GM19035 (cell line): ENCODE data around the gene KRTAP5-8.
"Not testable (repeated sequence)": the region's sequence is repeated elsewhere in the genome, so short reads cannot be mapped to it uniquely, and the experiment has no call there.

Experiments used
- ATAC-seq: cut with Tn5 transposase; IDR thresholded peaks from one replicate; pipeline ENCODE4 v1.9.1; 2021; ENCODE audit not compliant: unreplicated experiment

The KRTAP5-8 gene, protein sequence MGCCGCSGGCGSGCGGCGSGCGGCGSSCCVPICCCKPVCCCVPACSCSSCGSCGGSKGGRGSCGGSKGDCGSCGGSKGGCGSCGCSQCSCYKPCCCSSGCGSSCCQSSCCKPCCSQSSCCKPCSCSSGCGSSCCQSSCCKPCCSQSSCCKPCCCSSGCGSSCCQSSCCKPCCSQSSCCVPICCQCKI

DNA sequence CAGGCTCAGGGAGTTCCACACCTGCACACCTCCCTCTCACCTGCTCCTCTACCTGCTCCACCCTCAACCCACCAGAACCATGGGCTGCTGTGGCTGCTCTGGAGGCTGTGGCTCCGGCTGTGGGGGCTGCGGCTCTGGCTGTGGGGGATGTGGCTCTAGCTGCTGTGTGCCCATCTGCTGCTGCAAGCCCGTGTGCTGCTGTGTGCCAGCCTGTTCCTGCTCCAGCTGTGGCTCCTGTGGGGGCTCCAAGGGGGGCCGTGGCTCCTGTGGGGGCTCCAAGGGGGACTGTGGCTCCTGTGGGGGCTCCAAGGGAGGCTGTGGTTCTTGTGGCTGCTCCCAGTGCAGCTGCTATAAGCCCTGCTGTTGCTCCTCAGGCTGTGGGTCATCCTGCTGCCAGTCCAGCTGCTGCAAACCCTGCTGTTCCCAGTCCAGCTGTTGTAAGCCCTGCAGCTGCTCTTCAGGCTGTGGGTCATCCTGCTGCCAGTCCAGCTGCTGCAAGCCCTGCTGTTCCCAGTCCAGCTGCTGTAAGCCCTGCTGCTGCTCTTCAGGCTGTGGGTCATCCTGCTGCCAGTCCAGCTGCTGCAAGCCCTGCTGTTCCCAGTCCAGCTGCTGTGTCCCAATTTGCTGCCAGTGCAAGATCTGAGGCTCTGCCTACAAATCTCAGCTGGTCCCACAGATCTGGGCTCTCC lies at the start of gene KRTAP5-8:
Gene KRTAP5-8 (plus strand): TSS at position 49 of the 689 bp plus-strand sequence. CDS start 31 bp downstream, at position 80.
- ATAC-seq: not testable (repeated sequence)

- no peak for ATAC-seq
Observed at GRCh38 chr11:71488681-71489270, 49.0 kb upstream of the KRTAP5-8 start.

DNA sequence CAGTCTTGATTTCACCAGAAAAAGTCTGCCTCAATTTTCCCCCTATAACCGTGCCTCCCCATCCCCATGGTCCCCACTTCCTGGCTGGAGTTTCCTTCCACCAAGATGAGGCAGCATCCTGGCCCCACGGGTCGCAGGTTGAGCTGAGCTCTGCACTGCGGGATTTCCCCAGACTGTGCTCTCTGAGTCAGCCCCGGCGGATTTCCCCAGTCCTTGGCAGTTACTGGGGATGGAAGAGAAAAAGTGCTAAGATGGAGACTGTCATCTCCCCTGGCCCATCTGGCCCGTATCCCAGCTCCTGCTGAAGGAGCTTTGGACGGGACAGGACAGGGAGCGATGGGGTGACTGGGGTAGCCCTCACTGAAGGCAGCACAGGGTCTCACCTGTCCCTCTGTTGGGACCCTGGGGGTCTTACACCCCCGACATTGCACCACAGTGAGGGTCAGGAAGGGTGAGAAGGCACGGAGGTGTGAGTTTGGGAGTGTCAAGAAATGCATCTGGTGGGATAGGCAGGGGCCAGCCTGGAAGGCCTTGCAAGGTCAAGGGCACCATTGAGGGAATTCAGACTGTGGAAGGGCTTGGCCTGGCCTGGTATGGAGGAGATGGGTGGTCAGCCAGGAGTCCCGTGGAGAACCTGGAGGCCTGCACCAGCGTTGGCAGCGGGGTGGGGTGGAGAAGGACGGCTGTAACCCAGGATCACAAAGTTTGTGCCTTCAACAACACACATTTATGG lies 48.3 kb upstream of the KRTAP5-8 start:
- ATAC-seq: no peak

DNA sequence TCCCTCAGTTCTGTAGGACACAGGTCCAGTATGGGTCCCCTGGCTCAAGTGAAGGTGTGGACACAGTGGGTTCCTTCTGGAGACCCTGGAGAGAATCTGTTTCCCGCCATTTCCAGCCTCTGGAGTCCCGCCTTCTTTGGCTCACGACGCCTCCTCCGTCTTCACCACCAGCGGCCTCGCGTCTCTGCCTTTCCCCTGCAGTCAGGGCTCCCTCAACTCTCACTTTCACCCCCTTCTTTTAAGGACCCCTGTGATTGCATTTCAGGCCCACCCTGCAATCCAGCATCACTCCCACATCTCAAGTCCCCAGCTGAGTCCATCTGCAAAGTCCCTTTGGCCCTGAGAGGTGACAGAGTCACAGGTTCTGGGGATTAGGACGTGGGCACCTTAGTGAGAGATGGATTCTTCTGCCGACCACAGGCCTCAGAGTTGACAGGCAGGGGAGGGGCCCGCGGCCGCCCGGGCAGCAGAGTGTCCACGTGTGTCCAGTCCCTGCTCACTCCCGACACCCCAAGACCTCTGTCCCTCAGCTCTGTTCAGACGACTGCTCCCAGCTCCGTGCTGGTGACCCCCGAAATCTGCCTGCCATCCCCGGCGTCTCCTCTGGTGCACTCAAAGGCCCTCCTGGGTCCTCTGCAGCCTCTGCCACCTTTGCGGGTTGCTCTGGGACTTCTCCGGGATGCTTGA lies 47.6 kb upstream of the KRTAP5-8 start:
- no peak for ATAC-seq

DNA sequence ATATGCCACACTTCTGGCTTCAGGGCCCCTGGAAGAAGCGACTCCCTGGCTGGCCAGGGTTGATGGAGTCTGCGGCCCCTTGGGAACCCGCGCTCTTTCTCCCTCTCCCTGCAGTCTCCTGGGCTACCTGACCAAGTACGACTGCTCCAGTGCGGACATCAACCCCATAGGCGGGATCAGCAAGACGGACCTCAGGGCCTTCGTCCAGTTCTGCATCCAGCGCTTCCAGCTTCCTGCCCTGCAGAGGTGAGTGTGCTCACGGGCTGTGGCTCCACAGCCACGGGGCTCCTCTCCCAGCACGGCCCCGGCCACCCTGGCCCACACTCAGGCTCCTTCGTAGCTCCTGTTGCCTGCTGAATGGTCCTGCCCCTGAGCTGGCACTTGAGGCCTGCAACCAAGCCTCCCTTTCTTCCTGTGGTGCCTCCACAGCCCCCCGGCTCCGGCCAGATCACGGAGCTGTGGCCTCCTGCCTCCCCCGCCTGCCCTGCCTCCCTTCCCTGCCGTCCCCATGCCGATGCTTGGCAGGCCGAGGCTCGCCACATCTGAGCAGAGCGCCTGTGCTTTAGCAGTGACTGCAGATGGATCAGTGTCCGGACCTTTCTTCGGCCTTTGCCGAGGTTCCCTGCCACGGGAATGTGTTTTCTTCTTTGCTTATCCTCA lies 47.0 kb upstream of the KRTAP5-8 start:
- no peak for ATAC-seq

DNA sequence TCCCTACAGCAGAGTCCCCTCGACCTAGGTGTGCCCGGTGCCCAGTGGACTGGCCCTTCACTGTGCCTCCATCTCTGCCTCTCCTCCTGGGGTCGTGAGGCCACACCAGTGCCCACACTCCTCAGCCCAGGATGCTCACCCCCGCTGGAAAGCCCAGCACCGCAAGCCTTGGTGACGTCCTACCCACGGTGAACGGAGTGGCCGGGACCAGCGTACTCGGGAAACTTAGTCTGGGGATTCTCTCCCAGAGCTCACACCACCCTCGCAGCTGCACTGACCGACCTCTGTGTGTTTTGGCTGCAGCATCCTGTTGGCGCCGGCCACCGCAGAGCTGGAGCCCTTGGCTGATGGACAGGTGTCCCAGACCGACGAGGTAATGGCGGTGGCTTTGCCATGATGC lies 46.3 kb upstream of the KRTAP5-8 start:
- ATAC-seq: no peak

- ATAC-seq: no peak
Observed at GRCh38 chr11:71491940-71492339, 45.9 kb upstream of the KRTAP5-8 start.

DNA sequence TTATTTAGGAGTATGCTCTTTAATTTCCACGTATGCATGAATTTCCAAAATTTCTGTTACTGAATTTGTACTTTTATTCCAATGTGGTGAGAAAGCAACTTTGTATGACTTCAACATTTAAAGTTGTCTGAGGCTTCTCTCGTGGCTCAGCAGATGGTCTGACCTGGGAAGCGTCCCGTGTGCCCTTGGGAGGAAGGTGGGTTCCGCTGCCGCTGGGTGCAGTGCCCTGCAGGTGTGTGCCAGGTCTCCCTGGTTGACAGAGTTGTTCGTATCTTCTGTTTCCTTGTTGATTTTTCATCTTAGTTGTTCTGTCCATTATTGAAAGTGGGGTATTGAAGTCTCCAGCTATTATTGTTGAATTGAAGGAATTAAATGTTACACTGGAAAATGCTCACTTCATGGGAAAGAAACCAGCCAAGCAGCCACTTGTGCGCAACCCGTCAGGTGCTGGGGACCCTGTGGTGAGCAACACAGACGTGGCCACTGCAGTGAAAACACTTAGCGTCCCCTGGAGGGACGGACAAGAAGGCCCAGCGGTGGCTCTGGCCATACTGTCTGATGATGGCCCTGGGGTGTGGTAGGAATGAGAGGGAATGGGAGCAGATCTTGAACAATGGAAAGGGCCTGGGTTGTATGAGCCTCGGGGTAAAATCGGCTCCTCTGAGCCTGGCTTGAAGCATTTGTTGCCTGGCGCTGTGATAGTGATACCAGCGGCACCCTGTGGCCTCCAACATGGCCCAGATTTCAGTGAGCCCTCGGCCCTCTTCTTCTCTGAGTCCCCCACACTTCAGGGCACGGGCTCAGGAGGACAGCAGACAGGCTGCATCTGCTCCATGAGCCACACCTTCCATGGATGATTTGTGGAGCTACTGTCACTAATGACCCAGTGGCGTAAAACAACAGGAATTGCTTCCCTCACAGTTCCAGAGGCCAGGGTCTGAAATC lies 42.3 kb upstream of the KRTAP5-8 start:
- ATAC-seq: no peak

DNA sequence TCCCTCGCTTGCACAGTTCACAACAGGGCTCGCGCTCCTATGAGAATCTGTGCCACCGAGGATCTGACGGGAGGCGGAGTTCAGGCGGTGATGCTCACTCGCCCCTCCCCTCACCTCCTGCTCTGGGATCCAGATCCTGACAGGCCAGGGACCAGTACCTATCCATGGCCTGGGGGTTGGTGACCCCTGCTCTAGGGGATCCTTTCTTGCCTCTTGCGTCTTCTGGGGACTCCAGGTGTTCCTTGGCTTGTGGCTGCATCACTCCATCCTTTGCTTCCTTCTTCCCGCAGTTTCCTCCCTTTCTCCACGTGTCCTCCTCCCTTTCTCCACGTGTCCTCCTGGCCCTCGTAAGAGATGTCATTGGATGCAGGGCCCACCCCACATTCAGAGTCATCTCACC lies 41.4 kb upstream of the KRTAP5-8 start:
- no peak for ATAC-seq

DNA sequence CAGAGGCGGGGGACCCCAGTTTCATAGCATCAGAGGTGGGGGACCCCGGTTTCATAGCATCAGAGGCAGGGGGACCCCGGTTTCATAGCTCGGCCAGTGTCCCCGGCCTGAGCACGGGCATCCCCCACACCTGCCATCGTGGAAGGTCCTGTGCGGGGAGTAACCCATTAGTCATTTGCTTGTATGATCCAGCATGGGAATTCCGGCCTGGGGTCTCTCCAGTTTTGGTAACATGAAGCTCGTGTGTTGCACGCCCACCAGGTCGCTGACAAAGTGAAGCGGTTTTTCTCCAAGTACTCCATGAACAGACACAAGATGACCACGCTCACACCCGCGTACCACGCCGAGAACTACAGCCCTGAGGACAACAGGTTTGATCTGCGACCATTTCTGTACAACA lies 39.7 kb upstream of the KRTAP5-8 start:
- no peak for ATAC-seq

- ATAC-seq: no peak
Observed at GRCh38 chr11:71499125-71499524, 38.7 kb upstream of the KRTAP5-8 start.

DNA sequence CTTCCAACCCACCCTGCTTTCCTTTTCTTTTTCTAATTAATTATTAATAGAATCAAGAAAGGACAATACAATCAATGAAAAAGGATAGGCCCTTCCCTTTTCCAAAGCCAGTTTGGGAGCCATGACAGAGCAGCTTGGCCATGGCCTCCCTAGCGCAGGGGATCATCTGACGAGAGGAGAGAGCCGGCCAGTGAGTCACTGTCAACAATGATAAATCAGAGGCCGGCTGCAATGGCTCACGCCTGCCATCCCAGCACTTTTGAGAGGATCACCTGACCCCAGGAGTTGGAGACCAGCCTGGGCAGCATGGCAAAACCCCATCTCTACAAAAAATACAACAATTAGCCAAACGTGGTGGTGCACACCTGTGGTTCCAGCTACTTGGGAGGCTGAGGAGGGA lies 38.3 kb upstream of the KRTAP5-8 start:
- ATAC-seq: no peak

DNA sequence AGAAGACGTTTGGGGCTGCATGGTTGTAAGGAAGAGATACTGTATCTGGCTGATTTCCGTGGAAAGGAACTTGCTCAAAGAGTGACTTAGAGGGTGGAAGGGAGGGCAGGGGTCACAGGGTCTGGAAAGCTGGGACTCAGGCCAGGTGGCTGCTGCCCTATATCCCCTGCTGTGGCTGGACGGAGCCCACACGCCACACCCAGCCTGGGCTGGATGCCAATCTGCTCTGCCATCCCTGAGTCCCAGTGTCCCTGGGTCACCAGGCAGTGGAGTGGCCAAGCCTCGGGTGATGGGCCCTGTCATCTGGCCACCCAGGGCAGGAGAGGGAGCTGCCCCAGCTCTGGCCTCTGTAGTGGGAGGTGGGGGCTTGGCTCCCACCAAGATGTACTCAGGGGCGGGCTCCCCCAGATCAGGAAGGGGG lies 37.2 kb upstream of the KRTAP5-8 start:
- no peak for ATAC-seq

GRCh38 chr11:71501071-71501985 lies 36.5 kb upstream of the KRTAP5-8 start:
- ATAC-seq: no peak

- ATAC-seq: no peak
Observed at GRCh38 chr11:71502026-71502425, 35.8 kb upstream of the KRTAP5-8 start.

DNA sequence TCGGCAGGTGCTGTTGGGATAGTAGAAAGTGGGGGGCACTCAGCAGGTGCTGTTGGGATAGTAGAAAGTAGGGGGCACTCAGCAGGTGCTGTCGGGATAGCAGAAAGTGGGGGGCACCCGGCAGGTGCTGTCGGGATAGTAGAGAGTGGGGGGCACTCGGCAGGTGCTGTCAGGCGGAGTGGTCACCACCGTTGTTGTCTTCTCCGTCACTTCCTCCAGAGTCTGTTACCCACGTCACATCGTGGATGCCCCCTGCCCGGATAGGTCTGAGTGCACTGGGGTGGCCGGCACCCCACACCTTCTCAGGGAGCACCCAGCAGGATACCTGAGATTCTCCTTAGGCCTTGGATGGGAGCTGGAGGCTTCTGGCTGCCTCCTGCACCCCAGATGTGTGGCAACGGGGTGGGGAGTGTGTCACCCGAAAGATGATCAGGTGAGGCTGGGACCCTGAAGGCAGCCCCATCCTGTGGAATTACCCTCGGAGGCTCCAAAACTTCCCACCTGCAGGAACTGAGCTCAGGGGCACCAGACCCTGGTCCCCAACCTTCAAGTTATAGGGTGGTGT lies 34.9 kb upstream of the KRTAP5-8 start:
- ATAC-seq: no peak

GRCh38 chr11:71504531-71504930 lies 33.3 kb upstream of the KRTAP5-8 start:
- ATAC-seq: no peak

DNA sequence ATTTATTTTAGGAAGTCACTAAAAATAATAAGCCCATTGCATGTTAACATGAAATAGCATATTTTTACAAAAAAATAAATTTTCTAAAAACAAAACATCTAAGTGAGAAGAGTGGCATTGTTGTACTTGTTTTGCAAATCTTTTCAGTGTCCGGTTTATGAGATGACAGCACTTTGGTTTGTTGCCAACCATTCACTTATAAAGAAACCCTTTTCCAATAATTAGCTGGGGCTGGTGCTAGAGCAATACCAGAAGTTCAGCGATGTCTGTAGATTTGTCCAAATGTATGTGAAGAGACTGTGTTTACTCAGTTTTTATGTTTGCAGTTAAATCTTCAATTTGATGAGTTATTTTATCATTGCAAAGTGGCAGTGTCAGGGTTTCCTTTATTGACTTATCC lies 32.8 kb upstream of the KRTAP5-8 start:
- no peak for ATAC-seq
